CD1c-positive myeloid dendritic cell (primary cell): ENCODE measurements around the gene GNLY.

ENCODE experiments used
- DNase-seq: peaks from one replicate; pipeline ENCODE4 v3.0.0-alpha.2; 2016; ENCODE audit errors: extremely low spot score

The GNLY gene

GRCh38 chr2:85743304-85743978 lies 49.3 kb downstream of the GNLY start:
- no peak for DNase-seq

DNA sequence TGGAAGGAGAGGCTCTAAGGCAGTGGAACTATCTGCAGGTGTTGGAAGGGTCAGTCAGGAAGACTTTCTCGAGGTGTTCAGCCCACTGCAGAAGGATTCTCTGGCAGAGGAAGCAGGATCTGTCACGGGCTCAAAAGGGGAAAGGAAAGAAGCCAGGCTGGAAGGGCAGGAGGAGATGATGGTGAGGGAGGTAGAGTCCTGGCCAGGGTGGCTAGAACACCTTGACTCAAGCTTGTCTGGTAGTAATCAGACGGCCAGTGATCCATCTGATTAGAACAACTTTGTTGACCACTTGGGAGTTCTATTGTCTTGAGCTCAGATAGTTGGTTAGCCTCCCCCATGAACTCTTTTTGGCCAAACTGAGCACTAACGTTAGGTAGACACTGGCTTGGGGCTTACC lies 49.9 kb downstream of the GNLY start:
- no peak for DNase-seq

GRCh38 chr2:85744741-85745601 lies 50.8 kb downstream of the GNLY start:
- DNase-seq: peak; percentile 52

- no peak for DNase-seq
Measured at GRCh38 chr2:85745619-85746018, 51.5 kb downstream of the GNLY start.

DNA sequence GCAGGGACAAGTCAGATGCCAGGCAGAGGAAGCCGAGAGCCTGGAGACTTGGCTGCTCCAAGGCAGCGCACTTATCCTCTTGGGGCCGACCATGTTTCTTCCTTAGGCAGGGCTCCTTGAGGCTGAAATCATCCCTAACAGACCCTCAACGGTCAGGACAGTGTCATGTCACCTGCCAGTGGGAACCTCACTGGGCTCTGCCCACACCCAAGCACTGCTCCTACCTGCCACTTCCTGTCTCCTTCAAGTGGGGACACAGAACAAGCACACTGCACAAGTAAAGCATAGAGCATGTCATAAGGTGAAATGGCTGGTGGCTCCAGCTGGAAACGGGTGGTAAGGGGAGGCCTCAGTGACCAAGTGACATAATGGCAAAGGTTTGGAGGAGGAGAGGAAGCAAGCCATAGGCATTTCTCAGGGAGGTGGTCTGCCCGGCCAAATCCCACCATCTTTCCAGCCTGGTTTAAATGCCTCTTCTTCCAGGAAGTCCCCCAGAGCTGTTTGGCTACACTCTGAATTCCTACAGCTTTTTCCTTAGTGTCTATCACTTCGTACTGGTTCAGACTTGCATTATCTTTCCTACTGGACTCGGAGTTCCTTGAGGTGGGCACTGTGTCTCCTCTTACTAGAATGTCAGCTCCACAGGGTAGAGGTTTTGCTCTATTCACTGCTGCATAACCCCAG lies 52.3 kb downstream of the GNLY start:
- DNase-seq: no peak

- no peak for DNase-seq
Measured at GRCh38 chr2:85747441-85747840, 53.3 kb downstream of the GNLY start.

DNA sequence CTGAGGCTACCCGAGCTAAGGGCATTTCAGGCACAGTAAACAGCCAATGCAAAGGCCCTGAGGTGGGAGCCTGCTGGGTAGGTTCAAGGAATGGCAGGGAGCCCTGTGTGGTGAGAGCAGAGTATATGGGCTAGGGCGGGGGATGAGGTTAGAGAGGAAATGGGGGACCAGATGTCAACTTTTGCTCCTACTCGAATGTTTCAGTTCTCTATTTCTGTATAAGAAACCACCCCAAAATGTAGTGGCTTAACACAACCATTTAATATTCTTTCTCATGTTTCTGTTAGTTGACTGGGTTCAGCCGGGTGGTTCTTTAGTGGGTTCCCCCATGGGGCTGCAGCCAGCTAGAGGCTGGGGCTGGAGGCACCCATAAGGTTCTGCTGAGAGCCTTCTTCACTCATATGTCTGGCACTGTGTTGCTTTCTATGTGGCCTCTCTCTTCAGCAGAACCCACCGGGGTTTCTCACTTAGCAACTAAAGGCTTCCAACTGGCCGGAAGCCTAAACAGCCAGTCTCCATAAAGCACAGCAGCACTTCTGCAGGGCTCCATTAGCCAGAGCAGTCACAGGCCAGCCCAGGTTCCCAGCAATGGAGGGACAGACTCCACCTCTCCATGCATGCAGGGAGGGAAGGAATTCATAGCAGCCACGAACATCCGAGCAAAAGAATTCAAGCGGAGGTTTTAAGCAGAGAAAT lies 54.0 kb downstream of the GNLY start:
- DNase-seq: peak; percentile 75
